Heart right ventricle (tissue), 16 donors: Measurements from ENCODE around the gene EIF3J. TPM values are rescaled to one million over a fixed set of nuclear protein-coding genes. Genes with fewer than 3 reads are reported as not detected.

Experiments
- ATAC-seq, 8 donors: fragments of 200-7000 bp; cut with Tn5 transposase; one replicate each; pipeline ENCODE4 v1.9.1; 2020; ENCODE audit warnings: mild to moderate bottlenecking in 8 of 8, moderate library complexity in 8 of 8, moderate number of reproducible peaks in 1 of 8
- DNase-seq, 2 donors: peaks; one replicate each; pipeline ENCODE4 v3.0.0-alpha.2; 2020
- H3K27ac ChIP-seq, 10 donors: fragments of 200-600 bp; sonication (generic) in 2 of 10; one replicate each; pipeline versions ENCODE4 v1.5.0 to v1.8.0; 2020 to 2022; ENCODE audit warnings: mild to moderate bottlenecking in 3 of 10
- H3K27me3 ChIP-seq, 7 donors: fragments of 200-600 bp; one replicate each; pipeline ENCODE4 v1.8.0; 2021 to 2022; ENCODE audit warnings: mild to moderate bottlenecking in 2 of 7
- H3K36me3 ChIP-seq, 9 donors: fragments of 200-600 bp; sonication (generic) in 1 of 9; one replicate each; pipeline versions ENCODE4 v1.5.0 to v1.8.0; 2020 to 2022; ENCODE audit warnings: mild to moderate bottlenecking in 2 of 9
- H3K4me1 ChIP-seq, 9 donors: fragments of 200-600 bp; sonication (generic) in 1 of 9; one replicate each; pipeline versions ENCODE4 v1.5.0 to v1.8.0; 2020 to 2022; ENCODE audit warnings: mild to moderate bottlenecking in 4 of 9
- H3K4me3 ChIP-seq, 10 donors: fragments of 200-600 bp; sonication (generic) in 2 of 10; one replicate each; pipeline versions ENCODE4 v1.5.0 to v1.8.0; 2020 to 2022; ENCODE audit warnings: mild to moderate bottlenecking in 7 of 10, moderate library complexity in 2 of 10
- H3K9me3 ChIP-seq, 11 donors: fragments of 200-600 bp in 10 of 11; sonication (generic) in 2 of 11; one replicate each; pipeline versions ENCODE4 v1.5.0 to v1.8.0; 2013 to 2022; ENCODE audit warnings: mild to moderate bottlenecking in 2 of 11, control low read depth in 1 of 11, moderate library complexity in 1 of 11
- CTCF ChIP-seq, 9 donors: fragments of 200-600 bp; sonication (generic) in 2 of 9; IDR thresholded peaks; one replicate each; pipeline versions ENCODE4 v1.5.0 to v1.8.0; 2021 to 2022; ENCODE audit warnings: antibody characterized with exemption in 9 of 9, mild to moderate bottlenecking in 5 of 9, moderate library complexity in 1 of 9
- WGBS, 2 donors: extraction: QIAGEN DNeasy Blood & Tissue Kit; methylation state at CpG; one replicate each; pipeline ENCODE4 v1.1.7; 2013; ENCODE audit warnings: inconsistent platforms in 1 of 2; 5-methylcytosine and 5-hydroxymethylcytosine counted together
- intact Hi-C, 10 donors: fragments of 100-400 bp; cut with DNase I; formaldehyde crosslinking; loops; one replicate each; pipeline versions ENCODE4 v1.11.1 to v1.14.2; 2022
- polyA plus RNA-seq, 2 donors: library from polyadenylated mRNA; stranded (reverse); fragments of 200-250 nt; gene quantifications; one replicate each; pipeline ENCODE4 v1.2.3, GENCODE V29; 2013
- total RNA-seq, 10 donors: library from RNA; stranded (reverse); fragmentation: NEBNext Ultra II Directional in 3 of 10; extraction: Animal tissue kit (Norgen Biotek cat#: 25700) in 3 of 10; gene quantifications; one replicate each; pipeline versions ENCODE4 v1.2.1 to v1.2.4, GENCODE V29; 2021 to 2023
- donor health status: Arrhythmogenic right ventricular cardiomyopathy.
- donor health status: ischemic (EF 13 %, LVEDD 7.1; RV severe dilation, severe dysfunction).
- donor health status: healthy with polysubstance abuse.
- donor health status: DM: no; HTN: yes; CAD: no.
- donor health status: DM: no; HTN: no; CAD: no.
- donor health status: ischemic (EF 25% LVEDD 6.9; RV normal size, moderate dysfunction).
- donor health status: ischemic (EF 25% LVEDD 5.7; RV mildly dilated, moderate dysfunction).
- donor health status: healthy.
- donor health status: DM: yes; HTN: yes; CAD: no.
- donor health status: Ischemic cardiomyopathy.
- donor health status: ischemic (EF 35%, LVEDD 5.7; RV mildly dilated, moderate dysfunction).
- donor health status: nonischemic (EF 11% LVEDD 7.7; RV severe dilation, severe dysfunction).
- donor health status: DM: yes; HTN: yes; CAD: no.
- donor health status: PGD.
- donor health status: ischemic (EF 29% LVEDD 5.4; RV normal size, mild dysfunction).
- donor health status: nonischemic (EF 23%, LVEDD 6.1; RV moderate dilation, normal function).

Gene EIF3J
- total and polyA plus RNA-seq, 12 donors: 30.4 to 105 (median 81.4) TPM

GRCh38 chr15:44565387-44566154 is 28.6 kb downstream of the EIF3J start:
- intact Hi-C loops: no loop called here
- Histone ChIP-seq H3K4me3 (no peak overlapping the region), H3K27me3 (no peaks in the 10 kb centered on the region), H3K9me3 (peaks cover 0 to 6% (median 0%) of the 10 kb centered on the region in 11 donors), H3K4me1 (no peaks in the 10 kb centered on the region), H3K27ac (no peak overlapping the region), H3K36me3 (peaks cover 3 to 100% (median 69%) of the 10 kb centered on the region in 9 donors)
- no peak for TF ChIP-seq CTCF (IDR thresholded peaks at IDR 0.05)
- peak in 2 of 8 donors; percentile 7 to 40 for ATAC-seq
- no peak for DNase-seq
- 97 to 98% methylated on average over 8 of the region's 8 CpGs for WGBS, 2 donors

- H3K27me3 ChIP-seq: no peaks in the 10 kb centered on the region
- intact Hi-C loops: no loop called here
- DNase-seq: no peak
- H3K9me3 ChIP-seq: peaks cover 0 to 6% (median 0%) of the 10 kb centered on the region in 11 donors
- H3K4me3 ChIP-seq: no peak overlapping the region
- 97 to 98% methylated on average over 4 of the region's 4 CpGs for WGBS, 2 donors
- H3K4me1 ChIP-seq: no peaks in the 10 kb centered on the region
- no peak for ATAC-seq
- TF ChIP-seq CTCF (IDR thresholded peaks at IDR 0.05): no peak
- H3K36me3 ChIP-seq: peaks cover 3 to 100% (median 63%) of the 10 kb centered on the region in 9 donors
- H3K27ac ChIP-seq: no peak overlapping the region
Measured at GRCh38 chr15:44566155-44566540, 29.2 kb downstream of the EIF3J start.

- no peak overlapping the region for H3K4me3 ChIP-seq
- WGBS, 2 donors: 88 to 89% methylated on average over 3 of the region's 3 CpGs
- peaks cover 0 to 6% (median 0%) of the 10 kb centered on the region in 11 donors for H3K9me3 ChIP-seq
- DNase-seq (no peak), ATAC-seq (no peak)
- H3K4me1 ChIP-seq: no peaks in the 10 kb centered on the region
- H3K27me3 ChIP-seq: no peaks in the 10 kb centered on the region
- no peak for TF ChIP-seq CTCF (IDR thresholded peaks at IDR 0.05)
- intact Hi-C loops: no loop called here
- H3K27ac ChIP-seq: no peak overlapping the region
- peaks cover under 1 to 100% (median 71%) of the 10 kb centered on the region in 9 donors for H3K36me3 ChIP-seq
Measured at GRCh38 chr15:44568338-44568737, 31.4 kb downstream of the EIF3J start.

- H3K27me3 ChIP-seq: no peaks in the 10 kb centered on the region
- TF ChIP-seq CTCF (IDR thresholded peaks at IDR 0.05): no peak
- ATAC-seq (no peak), DNase-seq (no peak)
- intact Hi-C loops: no loop called here
- no peak overlapping the region for H3K4me3 ChIP-seq
- peaks cover 0 to 100% (median 68%) of the 10 kb centered on the region in 9 donors for H3K36me3 ChIP-seq
- 96% methylated on average over 4 of the region's 4 CpGs for WGBS, 2 donors
- no peaks in the 10 kb centered on the region for H3K4me1 ChIP-seq
- H3K9me3 ChIP-seq: peaks cover 0 to 6% (median 0%) of the 10 kb centered on the region in 11 donors
- H3K27ac ChIP-seq: no peak overlapping the region
Measured at GRCh38 chr15:44569316-44569715, 32.4 kb downstream of the EIF3J start.
